Measurements from ENCODE around the gene SH3PXD2B.

GRCh38 chr5:172445866-172446265, 8.5 kb downstream of the SH3PXD2B start:
- TF ChIP-seq CTCF (IDR thresholded peaks at IDR 0.05) (no peak), POLR2A (IDR thresholded peaks at IDR 0.05) (no peak)

Measured in right lobe of liver (tissue), 4 donors.